Peyer's patch (tissue), 4 donors: ENCODE results near the gene ALG6. TPM values are rescaled to one million over a fixed set of nuclear protein-coding genes. Genes with fewer than 3 reads are reported as not detected.
A peak's percentile ranks its signal among the peaks of the same experiment; 100 is the strongest.

Experiments used
- DNase-seq, 3 donors: peaks; one replicate each; pipeline ENCODE4 v3.0.0-alpha.2; 2017 to 2019
- H3K27ac ChIP-seq, 4 donors: fragments of 200-600 bp; sonication (generic); one replicate each; pipeline ENCODE4 v1.5.1; 2016 to 2019
- H3K27me3 ChIP-seq, 2 donors: fragments of 200-600 bp; sonication (generic); one replicate each; pipeline ENCODE4 v1.5.1; 2019
- H3K36me3 ChIP-seq, 3 donors: fragments of 200-600 bp; sonication (generic); one replicate each; pipeline ENCODE4 v1.5.1; 2016 to 2019
- H3K4me1 ChIP-seq, 4 donors: fragments of 200-600 bp; sonication (generic); one replicate each; pipeline ENCODE4 v1.5.1; 2016 to 2019
- H3K4me3 ChIP-seq, 4 donors: fragments of 200-600 bp; sonication (generic); 1 replicate in 3 of 4; 2 replicates in 1 of 4; pipeline ENCODE4 v1.5.1; 2016 to 2019; ENCODE audit warnings: mild to moderate bottlenecking in 1 of 4
- H3K9me3 ChIP-seq, 4 donors: fragments of 200-600 bp; sonication (generic); one replicate each; pipeline ENCODE4 v1.5.1; 2016 to 2019; ENCODE audit warnings: mild to moderate bottlenecking in 1 of 4
- POLR2A ChIP-seq, 2 donors: fragments of 450-650 bp; IDR thresholded peaks; one replicate each; pipeline ENCODE4 v1.5.1; 2017; ENCODE audit warnings: antibody characterized with exemption in 2 of 2, mild to moderate bottlenecking in 2 of 2, moderate library complexity in 2 of 2
- total RNA-seq, 4 donors: library from RNA; depleted of rRNA; stranded (reverse); fragments of >200 nt; gene quantifications; one replicate each; pipeline ENCODE4 v1.1.0, GENCODE V29; 2016
- TF ChIP-seq, protein P1 (sequence below), 6 experiments: fragments of 450-650 bp in 4 of 6; fragments of 200-600 bp in 2 of 6; sonication (generic) in 1 of 6; IDR thresholded peaks; one replicate each; pipeline ENCODE4 v1.5.1; 2017 to 2019; ENCODE audit warnings: antibody characterized with exemption in 6 of 6, mild to moderate bottlenecking in 3 of 6, moderate library complexity in 1 of 6

Gene ALG6
- total RNA-seq, 4 donors from 2014 or later, result 10.8 to 46.2 (median 20.7) TPM

DNA sequence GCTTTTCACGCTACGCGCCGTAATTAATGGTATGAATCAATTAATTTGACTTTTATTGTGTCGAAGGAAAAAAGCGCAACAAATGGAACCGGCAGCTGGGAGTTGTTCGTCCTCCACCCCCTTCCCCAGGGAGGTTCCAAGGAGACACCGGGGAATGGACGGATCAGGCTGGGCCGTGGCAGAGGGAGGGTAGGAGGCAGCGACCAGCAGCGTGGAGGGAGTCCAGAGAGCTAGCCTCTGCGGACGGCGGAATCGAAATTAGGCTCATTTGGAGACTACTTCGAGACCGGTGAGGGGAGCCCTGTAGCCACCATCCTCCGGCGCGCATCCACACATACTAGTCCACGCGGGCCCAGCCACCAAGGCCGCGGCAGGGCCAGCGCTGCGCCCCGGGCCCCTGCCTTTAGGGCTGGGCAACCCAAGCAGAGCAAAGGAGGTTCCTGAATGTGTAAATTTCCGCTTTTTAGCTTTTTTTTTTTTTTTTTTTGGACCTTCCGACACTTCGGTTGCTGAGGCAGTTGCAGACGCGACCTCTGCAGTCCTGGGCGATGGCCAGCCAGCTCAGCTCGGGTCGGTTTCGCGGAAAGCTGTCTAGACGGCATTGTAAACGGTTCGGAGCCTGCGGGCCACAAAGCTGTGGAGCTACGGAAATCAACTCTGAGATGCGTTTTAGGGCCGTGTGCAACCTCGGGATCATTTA is 47.3 kb upstream of the ALG6 start:
- H3K4me3 ChIP-seq, result no peak overlapping the region
- no peaks in the 10 kb centered on the region for H3K36me3 ChIP-seq
- peaks cover 6 to 82% of the 10 kb centered on the region in 2 donors for H3K27me3 ChIP-seq
- TF ChIP-seq POLR2A (IDR thresholded peaks at IDR 0.05), result no peak
- TF ChIP-seq, protein P1, sequence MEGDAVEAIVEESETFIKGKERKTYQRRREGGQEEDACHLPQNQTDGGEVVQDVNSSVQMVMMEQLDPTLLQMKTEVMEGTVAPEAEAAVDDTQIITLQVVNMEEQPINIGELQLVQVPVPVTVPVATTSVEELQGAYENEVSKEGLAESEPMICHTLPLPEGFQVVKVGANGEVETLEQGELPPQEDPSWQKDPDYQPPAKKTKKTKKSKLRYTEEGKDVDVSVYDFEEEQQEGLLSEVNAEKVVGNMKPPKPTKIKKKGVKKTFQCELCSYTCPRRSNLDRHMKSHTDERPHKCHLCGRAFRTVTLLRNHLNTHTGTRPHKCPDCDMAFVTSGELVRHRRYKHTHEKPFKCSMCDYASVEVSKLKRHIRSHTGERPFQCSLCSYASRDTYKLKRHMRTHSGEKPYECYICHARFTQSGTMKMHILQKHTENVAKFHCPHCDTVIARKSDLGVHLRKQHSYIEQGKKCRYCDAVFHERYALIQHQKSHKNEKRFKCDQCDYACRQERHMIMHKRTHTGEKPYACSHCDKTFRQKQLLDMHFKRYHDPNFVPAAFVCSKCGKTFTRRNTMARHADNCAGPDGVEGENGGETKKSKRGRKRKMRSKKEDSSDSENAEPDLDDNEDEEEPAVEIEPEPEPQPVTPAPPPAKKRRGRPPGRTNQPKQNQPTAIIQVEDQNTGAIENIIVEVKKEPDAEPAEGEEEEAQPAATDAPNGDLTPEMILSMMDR (IDR thresholded peaks at IDR 0.05), result no peak
- H3K27ac ChIP-seq, result no peak overlapping the region
- no peak for DNase-seq
- peaks cover 0 to 52% (median 20%) of the 10 kb centered on the region in 4 donors for H3K4me1 ChIP-seq
- H3K9me3 ChIP-seq, result peaks cover 0 to 30% (median 0%) of the 10 kb centered on the region in 4 donors

DNA sequence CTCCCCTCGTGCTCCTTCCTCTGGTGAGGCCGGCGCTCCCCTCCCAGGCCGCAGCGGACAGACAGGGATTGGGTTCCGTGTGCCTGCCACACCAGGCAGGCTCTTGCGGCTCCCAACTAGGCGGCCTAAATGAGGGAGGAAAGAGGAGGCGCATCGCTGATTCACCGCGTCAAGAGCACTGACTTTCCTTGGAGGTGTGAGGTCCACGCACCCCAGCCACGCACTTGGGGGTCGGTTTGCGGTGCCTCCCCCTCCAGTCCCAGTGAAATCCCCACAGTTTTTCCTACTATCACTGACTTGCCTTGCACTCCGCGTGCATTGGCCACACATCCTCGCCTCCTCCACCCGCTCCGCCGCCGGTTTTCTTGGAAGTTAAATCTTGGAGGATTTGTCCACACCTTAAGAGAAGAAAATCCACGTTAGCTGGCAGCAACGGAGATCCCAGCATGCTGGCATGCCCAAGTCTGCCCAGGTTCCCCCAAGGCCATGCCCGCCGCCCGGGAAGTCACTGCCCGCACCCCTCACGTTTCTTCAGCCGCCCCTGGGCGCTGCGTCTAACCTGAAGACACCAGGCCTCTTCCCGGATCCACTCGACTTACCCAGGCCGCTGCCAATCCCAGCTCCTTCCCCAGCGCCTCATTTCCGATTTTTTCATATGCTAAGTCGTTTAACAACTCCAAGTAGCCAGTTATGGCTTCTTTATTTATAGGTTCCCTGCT is 46.2 kb upstream of the ALG6 start:
- no peak overlapping the region for H3K27ac ChIP-seq
- no peak for TF ChIP-seq POLR2A (IDR thresholded peaks at IDR 0.05)
- TF ChIP-seq, protein P1 (IDR thresholded peaks at IDR 0.05), result no peak
- H3K9me3 ChIP-seq, result peaks cover 0 to 30% (median 0%) of the 10 kb centered on the region in 4 donors
- peaks cover 0 to 52% (median 20%) of the 10 kb centered on the region in 4 donors for H3K4me1 ChIP-seq
- no peaks in the 10 kb centered on the region for H3K36me3 ChIP-seq
- no peak for DNase-seq
- H3K27me3 ChIP-seq, result peaks cover 6 to 87% of the 10 kb centered on the region in 2 donors
- peak overlapping the region in 1 of 4 donors; percentile 52 for H3K4me3 ChIP-seq

DNA sequence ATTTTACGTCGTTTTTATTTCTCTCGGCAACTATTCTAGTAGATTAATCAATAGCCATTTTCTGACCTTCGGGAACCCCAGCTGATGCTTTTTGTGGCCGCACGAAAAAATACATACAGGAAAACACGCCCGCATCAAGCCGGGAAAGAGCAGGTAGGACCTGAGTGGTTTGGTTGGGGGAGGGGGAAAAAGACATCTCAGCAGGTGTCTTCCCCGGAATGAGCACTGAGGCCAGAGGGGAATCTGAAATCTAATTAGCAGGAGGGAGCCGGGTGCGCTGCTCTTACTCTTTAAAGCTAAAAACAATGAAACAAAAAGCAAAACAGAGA is 45.7 kb upstream of the ALG6 start:
- TF ChIP-seq, protein P1 (IDR thresholded peaks at IDR 0.05), result no peak
- no peak for TF ChIP-seq POLR2A (IDR thresholded peaks at IDR 0.05)
- peaks cover 0 to 30% (median 0%) of the 10 kb centered on the region in 4 donors for H3K9me3 ChIP-seq
- peaks cover 6 to 87% of the 10 kb centered on the region in 2 donors for H3K27me3 ChIP-seq
- H3K4me3 ChIP-seq, result peak overlapping the region; percentile 33 to 52 (median 46)
- no peak for DNase-seq
- H3K36me3 ChIP-seq, result no peaks in the 10 kb centered on the region
- no peak overlapping the region for H3K27ac ChIP-seq
- H3K4me1 ChIP-seq, result peaks cover 0 to 51% (median 20%) of the 10 kb centered on the region in 4 donors

DNA sequence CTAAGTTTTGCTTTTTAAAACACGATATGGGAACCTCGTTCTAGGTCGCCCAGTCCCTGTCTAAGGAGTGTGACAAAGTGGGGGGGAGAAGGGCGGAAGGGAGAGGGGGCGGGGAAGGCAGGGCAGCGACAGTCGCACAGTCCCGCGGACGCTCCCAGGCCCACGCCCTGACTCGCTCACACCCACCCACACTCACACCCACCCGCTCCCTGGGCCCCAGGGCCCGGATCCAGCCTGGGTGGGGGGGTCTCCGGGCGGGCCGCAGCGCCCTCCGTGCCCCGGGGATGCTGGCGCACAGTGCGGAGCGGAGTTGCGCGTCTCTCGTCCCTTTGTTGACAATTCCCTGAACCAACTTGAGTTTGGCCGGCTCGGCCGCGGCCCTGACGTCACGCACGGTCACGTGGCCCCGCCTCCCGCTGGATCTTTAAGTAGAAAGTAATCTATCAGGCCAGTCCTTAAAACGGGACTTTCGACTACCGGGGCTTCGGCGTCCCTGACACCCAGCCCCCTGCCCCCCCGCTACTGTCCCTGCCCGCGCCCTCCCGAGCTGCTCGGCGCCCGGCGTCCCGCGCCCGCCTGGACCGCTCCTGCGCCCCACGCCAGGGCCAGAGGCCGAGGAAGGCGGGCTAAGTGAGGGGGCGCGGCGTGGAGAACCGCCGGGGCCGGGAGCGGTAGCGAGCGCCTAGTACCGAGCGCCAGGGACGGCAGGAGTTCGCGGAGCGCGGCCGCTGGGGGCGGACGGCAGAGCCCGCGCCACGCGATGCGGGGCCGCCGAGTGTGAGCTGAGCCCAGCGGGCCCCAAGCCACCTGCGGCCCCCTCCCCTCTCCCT is 45.1 kb upstream of the ALG6 start, which contains the start of gene FOXD3:
TSS of gene FOXD3 (plus strand) at position 454 of the 830 bp plus-strand sequence. CDS start 492 bp downstream, outside the sequence.
- Histone ChIP-seq H3K9me3 (peaks cover 0 to 31% (median 0%) of the 10 kb centered on the region in 4 donors), H3K27me3 (peaks cover 6 to 90% of the 10 kb centered on the region in 2 donors), H3K36me3 (no peaks in the 10 kb centered on the region), H3K27ac (no peak within 1 kb of the TSS), H3K4me3 (peak within 1 kb of the TSS; percentile 33 to 52 (median 46)), H3K4me1 (peaks cover 0 to 48% (median 19%) of the 10 kb centered on the region in 4 donors)
- DNase-seq, result peak in 2 of 3 donors; percentile 65 to 79
- no peak for TF ChIP-seq POLR2A (IDR thresholded peaks at IDR 0.05)
- TF ChIP-seq, protein P1 (IDR thresholded peaks at IDR 0.05), result no peak
